ENCODE results near the gene AHDC1. TPM values are rescaled to one million over a fixed set of nuclear protein-coding genes. Genes with fewer than 3 reads are reported as not detected.

The AHDC1 gene
- total and polyA plus RNA-seq, 10 of the 15 experiments (the other 5 are each of a cell fraction or from before 2014, with no cell fraction given), result 0.21 to 13.0 (median 1.4) TPM

DNA sequence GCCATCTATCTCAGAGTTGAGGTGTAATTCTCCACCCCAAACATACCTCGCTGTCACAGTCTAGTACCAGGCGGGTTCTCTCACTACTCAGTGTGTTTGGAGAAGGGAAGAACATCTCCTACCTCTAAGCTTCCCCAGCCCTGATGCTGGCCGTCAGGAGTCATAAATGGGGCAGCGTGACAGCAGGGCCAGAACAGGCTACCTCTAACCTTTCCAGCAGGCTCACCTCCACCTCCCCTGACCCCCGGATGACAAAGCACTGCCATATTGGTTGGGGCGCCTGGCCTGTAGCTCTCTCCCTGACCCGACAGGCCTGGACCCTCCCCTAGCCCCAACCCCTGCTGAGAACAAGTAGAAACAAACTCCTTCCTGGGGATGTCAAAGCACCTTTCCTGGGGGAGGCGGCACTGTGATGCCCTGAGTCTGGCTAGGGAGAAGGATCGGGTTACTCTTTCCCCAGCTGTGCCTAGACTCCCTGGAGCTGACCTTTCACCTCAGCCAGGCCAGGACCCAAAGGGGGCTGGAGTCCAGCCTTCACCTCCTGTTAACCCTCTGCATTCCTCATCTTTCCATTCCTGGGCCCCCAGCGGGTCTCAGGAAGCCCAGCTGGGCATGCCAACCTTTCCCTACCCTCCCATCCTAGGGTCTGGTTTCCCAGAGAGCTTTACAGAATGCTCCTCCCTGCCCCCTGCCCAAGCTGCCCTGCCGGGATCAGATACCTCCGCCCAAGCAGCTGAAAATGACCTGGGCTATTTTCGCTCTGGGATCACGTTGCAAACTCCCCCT, 34.2 kb downstream of the AHDC1 start:
- in situ Hi-C loops (cut with MboI), result no loop called here
- Histone ChIP-seq H3K9me3 (replicated peaks; ENCODE audit: control insufficient read depth, insufficient read depth, low read length) (no peaks in the 10 kb centered on the region), H3K4me1 (ENCODE audit: control insufficient read depth, insufficient read depth, low read length) (peaks cover 7% of the 10 kb centered on the region; the same call in 1 of the 2 replicates), H3K4me3 (no peak overlapping the region), H4K20me1 (ENCODE audit: control insufficient read depth, insufficient read depth) (no peaks in the 10 kb centered on the region; the same call in 1 of the 2 replicates), H3K36me3 (ENCODE audit: control insufficient read depth in 2 of 2, insufficient read depth in 2 of 2, low read length in 1 of 2) (no peaks in the 10 kb centered on the region; a peak in 1 of 4 replicates), H3K27ac (ENCODE audit: control insufficient read depth, insufficient read depth) (no peak overlapping the region), H3K79me2 (ENCODE audit: control insufficient read depth, insufficient read depth, low read length) (no peaks in the 10 kb centered on the region; the same call in none of the 2 replicates), H3K4me2 (ENCODE audit: control insufficient read depth, insufficient read depth) (no peak overlapping the region), H3K27me3 (replicated peaks in 1 of 2; ENCODE audit: control insufficient read depth in 2 of 2, insufficient read depth in 2 of 2, low read length in 1 of 2) (no peaks in the 10 kb centered on the region), H2AFZ (ENCODE audit: control insufficient read depth, low read depth, low read length) (no peak overlapping the region), H3K9ac (ENCODE audit: control insufficient read depth, insufficient read depth, low read length) (no peak overlapping the region)
- DNase-seq (ENCODE audit: low read depth, low spot score) (no peak), ATAC-seq (no peak), FAIRE-seq (no peak)
- intact Hi-C loops (cut with micrococcal nuclease; ENCODE audit: unreplicated experiment), result no loop called here
- ChIA-PET POLR2A (no interaction called here), CTCF (interaction anchor here (1.0 to 5.8 kb wide), 13 partner anchors 13 to 237 kb away, joined by 3 to 71 read pairs (median 6); partner anchors contain the start of gene AHDC1), RAD21 (ENCODE audit: unreplicated experiment) (interaction anchor here (1.0 to 3.0 kb wide), 7 partner anchors 13 to 154 kb away, joined by 3 to 17 read pairs (median 6); no protein-coding TSS in a partner anchor), SMC1A (ENCODE audit: uncharacterized antibody, unreplicated experiment) (interaction anchor here (1.2 to 2.1 kb wide), 6 partner anchors 13 to 155 kb away, joined by 3 to 7 read pairs (median 4); partner anchors contain the start of gene AHDC1)
- WGBS (ENCODE audit: insufficient coverage, insufficient replicate concordance, low lambda C conversion rate, missing lambda C conversion rate), result 76% methylated on average over 14 of the region's 14 CpGs
- BruUV-seq (replicated peaks), result no TSS peak
- no peak for TF ChIP-seq IRF4 (IDR thresholded peaks at IDR 0.05; ENCODE audit: low read depth, low read length)
- no peak for TF ChIP-seq ZNF274 (IDR thresholded peaks at IDR 0.05; ENCODE audit: insufficient read depth, insufficient read length)
- TF ChIP-seq TBL1XR1 (IDR thresholded peaks at IDR 0.05; ENCODE audit: low read depth, low read length), result no peak
- TF ChIP-seq EP300 (IDR thresholded peaks at IDR 0.05; ENCODE audit: borderline replicate concordance in 1 of 2, control insufficient read depth in 1 of 2, low read depth in 2 of 2, low read length in 2 of 2), result no peak
- TF ChIP-seq EGR1 (IDR thresholded peaks at IDR 0.05; ENCODE audit: borderline replicate concordance in 1 of 2, low read depth in 2 of 2, low read length in 2 of 2), result no peak
- TF ChIP-seq, protein P1, sequence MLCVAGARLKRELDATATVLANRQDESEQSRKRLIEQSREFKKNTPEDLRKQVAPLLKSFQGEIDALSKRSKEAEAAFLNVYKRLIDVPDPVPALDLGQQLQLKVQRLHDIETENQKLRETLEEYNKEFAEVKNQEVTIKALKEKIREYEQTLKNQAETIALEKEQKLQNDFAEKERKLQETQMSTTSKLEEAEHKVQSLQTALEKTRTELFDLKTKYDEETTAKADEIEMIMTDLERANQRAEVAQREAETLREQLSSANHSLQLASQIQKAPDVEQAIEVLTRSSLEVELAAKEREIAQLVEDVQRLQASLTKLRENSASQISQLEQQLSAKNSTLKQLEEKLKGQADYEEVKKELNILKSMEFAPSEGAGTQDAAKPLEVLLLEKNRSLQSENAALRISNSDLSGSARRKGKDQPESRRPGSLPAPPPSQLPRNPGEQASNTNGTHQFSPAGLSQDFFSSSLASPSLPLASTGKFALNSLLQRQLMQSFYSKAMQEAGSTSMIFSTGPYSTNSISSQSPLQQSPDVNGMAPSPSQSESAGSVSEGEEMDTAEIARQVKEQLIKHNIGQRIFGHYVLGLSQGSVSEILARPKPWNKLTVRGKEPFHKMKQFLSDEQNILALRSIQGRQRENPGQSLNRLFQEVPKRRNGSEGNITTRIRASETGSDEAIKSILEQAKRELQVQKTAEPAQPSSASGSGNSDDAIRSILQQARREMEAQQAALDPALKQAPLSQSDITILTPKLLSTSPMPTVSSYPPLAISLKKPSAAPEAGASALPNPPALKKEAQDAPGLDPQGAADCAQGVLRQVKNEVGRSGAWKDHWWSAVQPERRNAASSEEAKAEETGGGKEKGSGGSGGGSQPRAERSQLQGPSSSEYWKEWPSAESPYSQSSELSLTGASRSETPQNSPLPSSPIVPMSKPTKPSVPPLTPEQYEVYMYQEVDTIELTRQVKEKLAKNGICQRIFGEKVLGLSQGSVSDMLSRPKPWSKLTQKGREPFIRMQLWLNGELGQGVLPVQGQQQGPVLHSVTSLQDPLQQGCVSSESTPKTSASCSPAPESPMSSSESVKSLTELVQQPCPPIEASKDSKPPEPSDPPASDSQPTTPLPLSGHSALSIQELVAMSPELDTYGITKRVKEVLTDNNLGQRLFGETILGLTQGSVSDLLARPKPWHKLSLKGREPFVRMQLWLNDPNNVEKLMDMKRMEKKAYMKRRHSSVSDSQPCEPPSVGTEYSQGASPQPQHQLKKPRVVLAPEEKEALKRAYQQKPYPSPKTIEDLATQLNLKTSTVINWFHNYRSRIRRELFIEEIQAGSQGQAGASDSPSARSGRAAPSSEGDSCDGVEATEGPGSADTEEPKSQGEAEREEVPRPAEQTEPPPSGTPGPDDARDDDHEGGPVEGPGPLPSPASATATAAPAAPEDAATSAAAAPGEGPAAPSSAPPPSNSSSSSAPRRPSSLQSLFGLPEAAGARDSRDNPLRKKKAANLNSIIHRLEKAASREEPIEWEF (IDR thresholded peaks at IDR 0.05; ENCODE audit: insufficient replicate concordance, low read depth, low read length), result no peak
- no peak for TF ChIP-seq CBX5 (IDR thresholded peaks at IDR 0.05; ENCODE audit: low read depth)
- no peak for TF ChIP-seq CHD2 (IDR thresholded peaks at IDR 0.05; ENCODE audit: borderline replicate concordance, low read depth, low read length)
- TF ChIP-seq KAT2A (conservative IDR thresholded peaks at IDR 0.05; ENCODE audit: control insufficient read depth, low read depth, low read length), result no peak
- TF ChIP-seq, protein P2, sequence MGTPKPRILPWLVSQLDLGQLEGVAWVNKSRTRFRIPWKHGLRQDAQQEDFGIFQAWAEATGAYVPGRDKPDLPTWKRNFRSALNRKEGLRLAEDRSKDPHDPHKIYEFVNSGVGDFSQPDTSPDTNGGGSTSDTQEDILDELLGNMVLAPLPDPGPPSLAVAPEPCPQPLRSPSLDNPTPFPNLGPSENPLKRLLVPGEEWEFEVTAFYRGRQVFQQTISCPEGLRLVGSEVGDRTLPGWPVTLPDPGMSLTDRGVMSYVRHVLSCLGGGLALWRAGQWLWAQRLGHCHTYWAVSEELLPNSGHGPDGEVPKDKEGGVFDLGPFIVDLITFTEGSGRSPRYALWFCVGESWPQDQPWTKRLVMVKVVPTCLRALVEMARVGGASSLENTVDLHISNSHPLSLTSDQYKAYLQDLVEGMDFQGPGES (IDR thresholded peaks at IDR 0.05), result no peak
- no peak for TF ChIP-seq DPF2 (IDR thresholded peaks at IDR 0.05)
- TF ChIP-seq, protein P3, sequence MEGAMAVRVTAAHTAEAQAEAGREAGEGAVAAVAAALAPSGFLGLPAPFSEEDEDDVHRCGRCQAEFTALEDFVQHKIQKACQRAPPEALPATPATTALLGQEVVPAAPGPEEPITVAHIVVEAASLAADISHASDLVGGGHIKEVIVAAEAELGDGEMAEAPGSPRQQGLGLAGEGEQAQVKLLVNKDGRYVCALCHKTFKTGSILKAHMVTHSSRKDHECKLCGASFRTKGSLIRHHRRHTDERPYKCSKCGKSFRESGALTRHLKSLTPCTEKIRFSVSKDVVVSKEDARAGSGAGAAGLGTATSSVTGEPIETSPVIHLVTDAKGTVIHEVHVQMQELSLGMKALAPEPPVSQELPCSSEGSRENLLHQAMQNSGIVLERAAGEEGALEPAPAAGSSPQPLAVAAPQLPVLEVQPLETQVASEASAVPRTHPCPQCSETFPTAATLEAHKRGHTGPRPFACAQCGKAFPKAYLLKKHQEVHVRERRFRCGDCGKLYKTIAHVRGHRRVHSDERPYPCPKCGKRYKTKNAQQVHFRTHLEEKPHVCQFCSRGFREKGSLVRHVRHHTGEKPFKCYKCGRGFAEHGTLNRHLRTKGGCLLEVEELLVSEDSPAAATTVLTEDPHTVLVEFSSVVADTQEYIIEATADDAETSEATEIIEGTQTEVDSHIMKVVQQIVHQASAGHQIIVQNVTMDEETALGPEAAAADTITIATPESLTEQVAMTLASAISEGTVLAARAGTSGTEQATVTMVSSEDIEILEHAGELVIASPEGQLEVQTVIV (IDR thresholded peaks at IDR 0.05; ENCODE audit: borderline replicate concordance, partially characterized antibody), result no peak
